Thyroid gland (tissue), 4 donors: ENCODE results near the gene USF1.

Source experiments
- POLR2A ChIP-seq, 2 donors: fragments of 450-650 bp; IDR thresholded peaks; one replicate each; pipeline ENCODE4 v1.6.1; 2017; ENCODE audit warnings: antibody characterized with exemption in 2 of 2, mild to moderate bottlenecking in 2 of 2, moderate library complexity in 1 of 2
- TF ChIP-seq, protein P1 (sequence below), 6 experiments: fragments of 200-600 bp in 3 of 6; fragments of 450-650 bp in 3 of 6; sonication (generic) in 3 of 6; IDR thresholded peaks; one replicate each; pipeline ENCODE4 v1.5.1; 2016 to 2019; ENCODE audit warnings: antibody characterized with exemption in 6 of 6, mild to moderate bottlenecking in 2 of 6, inconsistent platforms in 1 of 6, moderate library complexity in 1 of 6

- TF ChIP-seq, protein P1, sequence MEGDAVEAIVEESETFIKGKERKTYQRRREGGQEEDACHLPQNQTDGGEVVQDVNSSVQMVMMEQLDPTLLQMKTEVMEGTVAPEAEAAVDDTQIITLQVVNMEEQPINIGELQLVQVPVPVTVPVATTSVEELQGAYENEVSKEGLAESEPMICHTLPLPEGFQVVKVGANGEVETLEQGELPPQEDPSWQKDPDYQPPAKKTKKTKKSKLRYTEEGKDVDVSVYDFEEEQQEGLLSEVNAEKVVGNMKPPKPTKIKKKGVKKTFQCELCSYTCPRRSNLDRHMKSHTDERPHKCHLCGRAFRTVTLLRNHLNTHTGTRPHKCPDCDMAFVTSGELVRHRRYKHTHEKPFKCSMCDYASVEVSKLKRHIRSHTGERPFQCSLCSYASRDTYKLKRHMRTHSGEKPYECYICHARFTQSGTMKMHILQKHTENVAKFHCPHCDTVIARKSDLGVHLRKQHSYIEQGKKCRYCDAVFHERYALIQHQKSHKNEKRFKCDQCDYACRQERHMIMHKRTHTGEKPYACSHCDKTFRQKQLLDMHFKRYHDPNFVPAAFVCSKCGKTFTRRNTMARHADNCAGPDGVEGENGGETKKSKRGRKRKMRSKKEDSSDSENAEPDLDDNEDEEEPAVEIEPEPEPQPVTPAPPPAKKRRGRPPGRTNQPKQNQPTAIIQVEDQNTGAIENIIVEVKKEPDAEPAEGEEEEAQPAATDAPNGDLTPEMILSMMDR (IDR thresholded peaks at IDR 0.05): no peak
- TF ChIP-seq POLR2A (IDR thresholded peaks at IDR 0.05): no peak
Measured at GRCh38 chr1:161086457-161086856, 40.7 kb upstream of the USF1 start.
